Measurements from ENCODE around the gene EVA1B. TPM values are rescaled to one million over a fixed set of nuclear protein-coding genes. Genes with fewer than 3 reads are reported as not detected.

Gene EVA1B
- total RNA-seq (2021; ENCODE audit: unreplicated experiment), result 79.0 TPM
- 196 TPM for polyA plus RNA-seq (2012; ENCODE audit: insufficient read length)
- Bru-seq, nascent RNA, result percentile 52 among the genes with signal in this experiment
- BruChase-seq, experiment 1, labeled RNA remaining after a 2-hour chase, result percentile 56 among the genes with signal in this experiment
- percentile 73 among the genes with signal in this experiment for BruChase-seq, experiment 2, labeled RNA remaining after a 6-hour chase
- long read RNA-seq, transcript EVA1B-202 (3 exons, 699 nt), result major isoform, 56 of 113 reads
- long read RNA-seq, partial matches to known transcripts, result 1 of 113 reads
- long read RNA-seq, other reads (novel, unspliced or antisense), result 56 of 113 reads

- CTCF ChIA-PET, result interaction anchor here (0.6 to 0.9 kb wide), 2 partner anchors 19 to 47 kb away, joined by 3 to 8 read pairs; no protein-coding TSS in a partner anchor
- no peak for DNase-seq (ENCODE audit: low read depth, low spot score)
- no peaks in the 10 kb centered on the region for H3K9me3 ChIP-seq (ENCODE audit: control insufficient read depth, insufficient read depth, low read depth, low read length)
- no peaks in the 10 kb centered on the region for H3K27me3 ChIP-seq (ENCODE audit: control insufficient read depth, insufficient read depth, low read length)
- in situ Hi-C loops (cut with HindIII; ENCODE audit: low pct_unique_long_range_greater_than_20kb, low sequenced_read_pairs), result no loop called here
- peaks cover 19% of the 10 kb centered on the region for H3K4me1 ChIP-seq (ENCODE audit: control insufficient read depth, insufficient read depth, low read length)
- ATAC-seq, result peak; percentile 60
- H3K27ac ChIP-seq (ENCODE audit: low read length), result peak within 1 kb of the TSS; percentile 85
- intact Hi-C loops (cut with micrococcal nuclease; ENCODE audit: unreplicated experiment), result no loop called here
- H3K4me3 ChIP-seq (ENCODE audit: low read depth in 2 of 2, low read length in 2 of 2), result peak within 1 kb of the TSS; percentile 56 to 72
- no peaks in the 10 kb centered on the region for H3K36me3 ChIP-seq (ENCODE audit: control insufficient read depth, insufficient read depth, low read length)
- no peak for TF ChIP-seq TCF7L2 (IDR thresholded peaks at IDR 0.05; ENCODE audit: low read depth, low read length)
- no peak for TF ChIP-seq POLR2AphosphoS5 (IDR thresholded peaks at IDR 0.05; ENCODE audit: low read depth, low read length)
- no peak for TF ChIP-seq REST (IDR thresholded peaks at IDR 0.05; ENCODE audit: insufficient read depth in 1 of 2, low read depth in 2 of 2, low read length in 1 of 2)
- BruUV-seq (replicated peaks), result no TSS peak
- POLR2A ChIA-PET, result no interaction called here
Measured at GRCh38 chr1:36323636-36324352, at the start of gene EVA1B. Gene EVA1B (minus strand): TSS chr1:36323645. CDS start chr1:36323037, 608 bp downstream.

GRCh38 chr1:36372617-36373016, 49.2 kb upstream of the EVA1B start:
- H3K36me3 ChIP-seq (ENCODE audit: control insufficient read depth, insufficient read depth, low read length), result no peaks in the 10 kb centered on the region
- in situ Hi-C loops (cut with HindIII; ENCODE audit: low pct_unique_long_range_greater_than_20kb, low sequenced_read_pairs), result no loop called here
- no peak for ATAC-seq

GRCh38 chr1:36369061-36369861, 45.8 kb upstream of the EVA1B start:
- H3K27me3 ChIP-seq (ENCODE audit: control insufficient read depth, insufficient read depth, low read length), result no peaks in the 10 kb centered on the region
- ChIA-PET CTCF (interaction anchor here (1.1 to 2.6 kb wide), 4 partner anchors 9 to 47 kb away, joined by 3 to 15 read pairs (median 8); no protein-coding TSS in a partner anchor), POLR2A (no interaction called here)
- in situ Hi-C loops (cut with HindIII; ENCODE audit: low pct_unique_long_range_greater_than_20kb, low sequenced_read_pairs), result no loop called here
- peak; percentile 54 for ATAC-seq
- peaks cover 44% of the 10 kb centered on the region for H3K4me1 ChIP-seq (ENCODE audit: control insufficient read depth, insufficient read depth, low read length)
- DNase-seq (ENCODE audit: low read depth, low spot score), result peak; percentile 47
- no peaks in the 10 kb centered on the region for H3K9me3 ChIP-seq (ENCODE audit: control insufficient read depth, insufficient read depth, low read depth, low read length)
- intact Hi-C loops (cut with micrococcal nuclease; ENCODE audit: unreplicated experiment), result no loop called here
- H3K36me3 ChIP-seq (ENCODE audit: control insufficient read depth, insufficient read depth, low read length), result no peaks in the 10 kb centered on the region
- H3K27ac ChIP-seq (ENCODE audit: low read length), result peak overlapping the region; percentile 61
- TF ChIP-seq CTCF (IDR thresholded peaks at IDR 0.05), result peak; percentile 95
- TF ChIP-seq POLR2AphosphoS5 (IDR thresholded peaks at IDR 0.05; ENCODE audit: low read depth, low read length), result no peak
- no TSS peak for BruUV-seq (replicated peaks)
- no peak overlapping the region for H3K4me3 ChIP-seq (ENCODE audit: low read depth in 2 of 2, low read length in 2 of 2)

More at GRCh38 chr1:36372617-36373016, 49.2 kb upstream of the EVA1B start:
- TF ChIP-seq TCF7L2 (IDR thresholded peaks at IDR 0.05; ENCODE audit: low read depth, low read length), result no peak
- no TSS peak for BruUV-seq (replicated peaks)
- no peaks in the 10 kb centered on the region for H3K27me3 ChIP-seq (ENCODE audit: control insufficient read depth, insufficient read depth, low read length)
- CTCF ChIA-PET, result no interaction called here
- peak overlapping the region; percentile 98 for H3K27ac ChIP-seq (ENCODE audit: low read length)
- intact Hi-C loops (cut with micrococcal nuclease; ENCODE audit: unreplicated experiment), result no loop called here
- no peak overlapping the region for H3K4me3 ChIP-seq (ENCODE audit: low read depth in 2 of 2, low read length in 2 of 2)
- POLR2A ChIA-PET, result interaction anchor here (0.7 to 0.8 kb wide), 2 partner anchors 12 to 215 kb away, joined by 3 to 16 read pairs; no protein-coding TSS in a partner anchor
- H3K9me3 ChIP-seq (ENCODE audit: control insufficient read depth, insufficient read depth, low read depth, low read length), result no peaks in the 10 kb centered on the region
- H3K4me1 ChIP-seq (ENCODE audit: control insufficient read depth, insufficient read depth, low read length), result peaks cover 73% of the 10 kb centered on the region
- no peak for DNase-seq (ENCODE audit: low read depth, low spot score)
